H9 (cell line): Measurements from ENCODE around the gene PDC. TPM values are rescaled to one million over a fixed set of nuclear protein-coding genes. Genes with fewer than 3 reads are reported as not detected.

Experiments used
- DNase-seq: peaks from one replicate; pipeline ENCODE4 v3.0.0-alpha.2; 2017
- H2AFZ ChIP-seq: one replicate; pipeline ENCODE4 v1.6.1; 2013; ENCODE audit warnings: mild to moderate bottlenecking, low read length, control low read depth, moderate library complexity
- H2AK5ac ChIP-seq: 2 replicates; pipeline ENCODE4 v1.6.1; 2013; ENCODE audit warnings: low read length, control low read depth, mixed read lengths; ENCODE audit not compliant: insufficient read length
- H2BK120ac ChIP-seq: one replicate; pipeline ENCODE4 v1.6.1; 2013; ENCODE audit warnings: low read depth, mild to moderate bottlenecking, low read length, control low read depth, inconsistent platforms; ENCODE audit not compliant: poor library complexity, severe bottlenecking
- H2BK12ac ChIP-seq: 2 replicates; pipeline ENCODE4 v1.6.1; 2013; ENCODE audit warnings: low read length, control low read depth, mixed read lengths, low read depth; ENCODE audit not compliant: insufficient read length
- H2BK15ac ChIP-seq: 2 replicates; pipeline ENCODE4 v1.6.1; 2013; ENCODE audit warnings: low read depth, low read length, control low read depth
- H2BK20ac ChIP-seq: one replicate; pipeline ENCODE4 v1.6.1; 2013; ENCODE audit warnings: low read depth, mild to moderate bottlenecking, low read length, control low read depth, inconsistent platforms; ENCODE audit not compliant: poor library complexity, severe bottlenecking
- H2BK5ac ChIP-seq: 2 replicates; pipeline ENCODE4 v1.6.1; 2013; ENCODE audit warnings: low read length, control low read depth, mixed read lengths; ENCODE audit not compliant: insufficient read length
- H3K14ac ChIP-seq: 2 replicates; pipeline ENCODE4 v1.6.1; 2013; ENCODE audit warnings: low read length, control low read depth; ENCODE audit not compliant: insufficient read depth
- H3K18ac ChIP-seq: 2 replicates; pipeline ENCODE4 v1.6.1; 2013; ENCODE audit warnings: low read depth, mild to moderate bottlenecking, mixed read lengths, low read length, control low read depth; ENCODE audit not compliant: insufficient read length
- H3K23ac ChIP-seq: 2 replicates; pipeline ENCODE4 v1.6.1; 2013; ENCODE audit warnings: low read length, control low read depth, mixed read lengths, low read depth; ENCODE audit not compliant: insufficient read length
- H3K23me2 ChIP-seq: 2 replicates; pipeline ENCODE4 v1.6.1; 2013; ENCODE audit warnings: low read depth, mild to moderate bottlenecking, mixed read lengths, low read length, control low read depth; ENCODE audit not compliant: insufficient read length, poor library complexity, severe bottlenecking
- H3K27ac ChIP-seq: 2 replicates; pipeline ENCODE4 v1.5.1; 2013; ENCODE audit warnings: low read length, control low read depth, mixed read lengths, low read depth; ENCODE audit not compliant: insufficient read length
- H3K27me3 ChIP-seq: 2 replicates; pipeline ENCODE4 v1.6.1; 2013; ENCODE audit warnings: low read length, control low read depth, inconsistent platforms; ENCODE audit not compliant: insufficient read depth
- H3K4ac ChIP-seq: 2 replicates; pipeline ENCODE4 v1.6.1; 2013; ENCODE audit warnings: low read depth, mild to moderate bottlenecking, control low read depth, inconsistent platforms, low read length, moderate library complexity
- H3K4me1 ChIP-seq: 2 replicates; pipeline ENCODE4 v1.6.1; 2013; ENCODE audit warnings: low read length, control low read depth, inconsistent platforms; ENCODE audit not compliant: insufficient read depth
- H3K4me2 ChIP-seq: 2 replicates; pipeline ENCODE4 v1.6.1; 2013; ENCODE audit warnings: low read length, control low read depth, mixed read lengths; ENCODE audit not compliant: insufficient read length, insufficient read depth
- H3K56ac ChIP-seq: 2 replicates; pipeline ENCODE4 v1.6.1; 2013; ENCODE audit warnings: low read depth, mild to moderate bottlenecking, mixed read lengths, low read length, control low read depth; ENCODE audit not compliant: insufficient read length
- H3K79me1 ChIP-seq: 2 replicates; pipeline ENCODE4 v1.6.1; 2013; ENCODE audit warnings: low read depth, mild to moderate bottlenecking, moderate library complexity, low read length, control low read depth, inconsistent platforms; ENCODE audit not compliant: insufficient read depth, poor library complexity, severe bottlenecking
- H3K79me2 ChIP-seq: 2 replicates; pipeline ENCODE4 v1.6.1; 2013; ENCODE audit warnings: low read length, control low read depth, inconsistent platforms; ENCODE audit not compliant: insufficient read depth
- H3K9ac ChIP-seq: 2 replicates; pipeline ENCODE4 v1.6.1; 2013; ENCODE audit warnings: low read length, control low read depth, mixed read lengths; ENCODE audit not compliant: insufficient read length; ENCODE audit errors: extremely low read depth
- H3K9me3 ChIP-seq: one replicate; pipeline ENCODE4 v1.6.1; 2013; ENCODE audit warnings: low read depth, low read length, inconsistent platforms; ENCODE audit not compliant: control insufficient read depth
- H3T11ph ChIP-seq: one replicate; pipeline ENCODE4 v1.6.1; 2013; ENCODE audit warnings: mild to moderate bottlenecking, low read length, control low read depth, inconsistent platforms
- H4K20me1 ChIP-seq: one replicate; pipeline ENCODE4 v1.6.1; 2013; ENCODE audit not compliant: control insufficient read depth, insufficient read length, insufficient read depth
- H4K5ac ChIP-seq: 2 replicates; pipeline ENCODE4 v1.6.1; 2013; ENCODE audit warnings: low read depth, mild to moderate bottlenecking, mixed read lengths, low read length, control low read depth; ENCODE audit not compliant: insufficient read length
- H4K8ac ChIP-seq: replicated peaks from 2 replicates; pipeline ENCODE4 v1.6.1; 2013; ENCODE audit warnings: low read length, control low read depth, mixed read lengths, low read depth; ENCODE audit not compliant: insufficient read length
- H4K91ac ChIP-seq: 2 replicates; pipeline ENCODE4 v1.6.1; 2013; ENCODE audit warnings: low read depth, mild to moderate bottlenecking, moderate library complexity, mixed read lengths, low read length, control low read depth; ENCODE audit not compliant: insufficient read length
- H3K27ac Mint-ChIP-seq, 3 experiments: 2 replicates in 2 of 3; 3 replicates in 1 of 3; pipeline ENCODE4 v1.8.0; 2020 to 2021; ENCODE audit warnings: mixed read lengths in 3 of 3, mild to moderate bottlenecking in 1 of 3, moderate library complexity in 1 of 3
- H3K27me3 Mint-ChIP-seq: 2 replicates; pipeline ENCODE4 v1.8.0; 2021; ENCODE audit warnings: low read depth, mild to moderate bottlenecking, moderate library complexity, mixed read lengths
- H3K36me3 Mint-ChIP-seq, 3 experiments: 2 replicates in 2 of 3; 3 replicates in 1 of 3; pipeline ENCODE4 v1.8.0; 2020 to 2021; ENCODE audit warnings: low read depth in 3 of 3, mixed read lengths in 3 of 3; ENCODE audit not compliant: insufficient read depth in 1 of 3
- H3K4me1 Mint-ChIP-seq, 2 experiments: 2 replicates each; pipeline ENCODE4 v1.8.0; 2020; ENCODE audit warnings: mixed read lengths in 2 of 2
- H3K4me3 Mint-ChIP-seq, 2 experiments: 2 replicates in 1 of 2; 3 replicates in 1 of 2; pipeline ENCODE4 v1.8.0; 2020 to 2021; ENCODE audit warnings: mild to moderate bottlenecking in 2 of 2, mixed read lengths in 2 of 2, moderate library complexity in 1 of 2
- H3K9me3 Mint-ChIP-seq, 2 experiments: 2 replicates in 1 of 2; 3 replicates in 1 of 2; pipeline ENCODE4 v1.8.0; 2020; ENCODE audit warnings: mild to moderate bottlenecking in 2 of 2, mixed read lengths in 2 of 2, moderate library complexity in 1 of 2
- WGBS: extraction: QIAGEN DNeasy Blood & Tissue Kit; methylation state at CpG from one replicate; pipeline ENCODE4 v1.1.7; 2013; ENCODE audit warnings: missing lambda C conversion rate, low lambda C conversion rate, mixed read lengths; ENCODE audit not compliant: insufficient read length; ENCODE audit errors: extremely low coverage; 5-methylcytosine and 5-hydroxymethylcytosine counted together
- total RNA-seq: library from RNA; stranded (reverse); gene quantifications from 2 replicates; pipeline ENCODE4 v1.2.1, GENCODE V29; 2021
- TF ChIP-seq, protein P1 (sequence below): fragments of 200-600 bp; sonication (generic); conservative IDR thresholded peaks from 3 replicates; pipeline ENCODE4 v1.8.0; 2021; ENCODE audit warnings: antibody characterized with exemption, mild to moderate bottlenecking

Gene PDC
- total RNA-seq, 1 experiment from 2014 or later: not detected

DNA sequence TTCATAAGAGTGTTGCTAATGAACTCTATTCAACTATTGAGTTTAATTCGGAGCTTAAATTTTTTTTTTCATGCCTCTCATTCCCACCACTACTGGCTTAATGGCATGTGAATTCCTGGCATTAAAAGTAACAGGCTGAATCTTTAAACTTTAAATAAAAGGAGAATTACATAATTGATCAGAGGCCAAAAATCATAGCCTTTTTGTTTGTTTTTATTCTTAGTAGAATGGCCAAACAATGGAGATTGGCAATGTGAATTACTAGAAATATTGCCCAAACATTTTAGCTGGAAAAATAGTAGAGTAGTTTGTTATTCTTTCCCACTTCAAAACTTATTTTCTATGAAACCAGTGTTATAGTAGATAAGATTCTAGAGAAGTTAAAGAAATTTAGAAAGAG lies 25.1 kb upstream of the PDC start:
- no peak for DNase-seq

More for the DNA sequence above, 25.1 kb upstream of the PDC start:
- WGBS: no CpG with 5 or more reads among the region's 1 CpG
- Histone ChIP-seq H3K14ac (no peak overlapping the region), H3K4me1 (no peaks in the 10 kb centered on the region), H4K20me1 (no peaks in the 10 kb centered on the region), H3T11ph (no peak overlapping the region), H3K4ac (no peak overlapping the region), H2BK120ac (no peak overlapping the region), H4K91ac (no peak overlapping the region), H3K79me1 (no peaks in the 10 kb centered on the region), H4K5ac (no peak overlapping the region), H2BK5ac (no peak overlapping the region), H3K56ac (no peak overlapping the region), H3K79me2 (no peaks in the 10 kb centered on the region), H3K9me3 (no peaks in the 10 kb centered on the region), H3K27me3 (no peaks in the 10 kb centered on the region), H2AK5ac (no peak overlapping the region), H3K23me2 (no peaks in the 10 kb centered on the region), H2BK12ac (no peak overlapping the region), H2AFZ (no peak overlapping the region), H2BK20ac (no peak overlapping the region), H3K18ac (no peak overlapping the region), H3K23ac (no peak overlapping the region), H3K4me2 (no peak overlapping the region), H3K27ac (no peak overlapping the region), H2BK15ac (no peak overlapping the region), H3K9ac (no peak overlapping the region), H4K8ac (no peak overlapping the region)
- Mint-ChIP-seq H3K36me3 (no peaks in the 10 kb centered on the region), H3K27me3 (no peaks in the 10 kb centered on the region), H3K4me1 (no peaks in the 10 kb centered on the region), H3K27ac (no peak overlapping the region), H3K4me3 (no peak overlapping the region), H3K9me3 (no peaks in the 10 kb centered on the region)
- TF ChIP-seq, protein P1, sequence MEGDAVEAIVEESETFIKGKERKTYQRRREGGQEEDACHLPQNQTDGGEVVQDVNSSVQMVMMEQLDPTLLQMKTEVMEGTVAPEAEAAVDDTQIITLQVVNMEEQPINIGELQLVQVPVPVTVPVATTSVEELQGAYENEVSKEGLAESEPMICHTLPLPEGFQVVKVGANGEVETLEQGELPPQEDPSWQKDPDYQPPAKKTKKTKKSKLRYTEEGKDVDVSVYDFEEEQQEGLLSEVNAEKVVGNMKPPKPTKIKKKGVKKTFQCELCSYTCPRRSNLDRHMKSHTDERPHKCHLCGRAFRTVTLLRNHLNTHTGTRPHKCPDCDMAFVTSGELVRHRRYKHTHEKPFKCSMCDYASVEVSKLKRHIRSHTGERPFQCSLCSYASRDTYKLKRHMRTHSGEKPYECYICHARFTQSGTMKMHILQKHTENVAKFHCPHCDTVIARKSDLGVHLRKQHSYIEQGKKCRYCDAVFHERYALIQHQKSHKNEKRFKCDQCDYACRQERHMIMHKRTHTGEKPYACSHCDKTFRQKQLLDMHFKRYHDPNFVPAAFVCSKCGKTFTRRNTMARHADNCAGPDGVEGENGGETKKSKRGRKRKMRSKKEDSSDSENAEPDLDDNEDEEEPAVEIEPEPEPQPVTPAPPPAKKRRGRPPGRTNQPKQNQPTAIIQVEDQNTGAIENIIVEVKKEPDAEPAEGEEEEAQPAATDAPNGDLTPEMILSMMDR: no peak
